Measurements from ENCODE around the gene SLC6A6.
A peak's percentile ranks its signal among the peaks of the same experiment; 100 is the strongest.

SLC6A6 gene

GRCh38 chr3:14372587-14372986, 29.8 kb upstream of the SLC6A6 start:
- DNase-seq, result no peak

- no peak for DNase-seq
Observed at GRCh38 chr3:14373753-14374376, 28.5 kb upstream of the SLC6A6 start.

- DNase-seq, result no peak
Observed at GRCh38 chr3:14374444-14374883, 27.9 kb upstream of the SLC6A6 start.

- no peak for DNase-seq
Observed at GRCh38 chr3:14375192-14375591, 27.2 kb upstream of the SLC6A6 start.

- no peak for DNase-seq
Observed at GRCh38 chr3:14376348-14377043, 25.9 kb upstream of the SLC6A6 start.

GRCh38 chr3:14377044-14377837, 25.2 kb upstream of the SLC6A6 start:
- DNase-seq, result no peak

- no peak for DNase-seq
Observed at GRCh38 chr3:14377838-14378169, 24.6 kb upstream of the SLC6A6 start.

GRCh38 chr3:14378415-14378814, 24.0 kb upstream of the SLC6A6 start:
- DNase-seq, result no peak

- no peak for DNase-seq
Observed at GRCh38 chr3:14379843-14380242, 22.6 kb upstream of the SLC6A6 start.

GRCh38 chr3:14386254-14386653, 16.2 kb upstream of the SLC6A6 start:
- no peak for DNase-seq

GRCh38 chr3:14388201-14388600, 14.2 kb upstream of the SLC6A6 start:
- no peak for DNase-seq

- no peak for DNase-seq
Observed at GRCh38 chr3:14389166-14389606, 13.2 kb upstream of the SLC6A6 start.

- DNase-seq, result no peak
Observed at GRCh38 chr3:14389716-14390115, 12.7 kb upstream of the SLC6A6 start.

- peak; percentile 18 for DNase-seq
Observed at GRCh38 chr3:14391033-14391432, 11.4 kb upstream of the SLC6A6 start.

- DNase-seq, result no peak
Observed at GRCh38 chr3:14392231-14392630, 10.2 kb upstream of the SLC6A6 start.

GRCh38 chr3:14392803-14393319, 9.5 kb upstream of the SLC6A6 start:
- DNase-seq, result peak; percentile 45

- DNase-seq, result no peak
Observed at GRCh38 chr3:14393440-14394106, 8.8 kb upstream of the SLC6A6 start.

GRCh38 chr3:14396031-14396692, 6.2 kb upstream of the SLC6A6 start:
- DNase-seq, result no peak

GRCh38 chr3:14397046-14397445, 5.4 kb upstream of the SLC6A6 start:
- DNase-seq, result no peak

- no peak for DNase-seq
Observed at GRCh38 chr3:14397531-14397930, 4.9 kb upstream of the SLC6A6 start.

GRCh38 chr3:14397940-14398796, 4.2 kb upstream of the SLC6A6 start:
- no peak for DNase-seq

GRCh38 chr3:14398797-14399106, 3.7 kb upstream of the SLC6A6 start:
- no peak for DNase-seq

Measured in NCI-H82 (cell line).